ENCODE measurements around the gene TNFRSF13B.
"Not testable (repeated sequence)": the region's sequence is repeated elsewhere in the genome, so short reads cannot be mapped to it uniquely, and the experiment has no call there.

TNFRSF13B gene

DNA sequence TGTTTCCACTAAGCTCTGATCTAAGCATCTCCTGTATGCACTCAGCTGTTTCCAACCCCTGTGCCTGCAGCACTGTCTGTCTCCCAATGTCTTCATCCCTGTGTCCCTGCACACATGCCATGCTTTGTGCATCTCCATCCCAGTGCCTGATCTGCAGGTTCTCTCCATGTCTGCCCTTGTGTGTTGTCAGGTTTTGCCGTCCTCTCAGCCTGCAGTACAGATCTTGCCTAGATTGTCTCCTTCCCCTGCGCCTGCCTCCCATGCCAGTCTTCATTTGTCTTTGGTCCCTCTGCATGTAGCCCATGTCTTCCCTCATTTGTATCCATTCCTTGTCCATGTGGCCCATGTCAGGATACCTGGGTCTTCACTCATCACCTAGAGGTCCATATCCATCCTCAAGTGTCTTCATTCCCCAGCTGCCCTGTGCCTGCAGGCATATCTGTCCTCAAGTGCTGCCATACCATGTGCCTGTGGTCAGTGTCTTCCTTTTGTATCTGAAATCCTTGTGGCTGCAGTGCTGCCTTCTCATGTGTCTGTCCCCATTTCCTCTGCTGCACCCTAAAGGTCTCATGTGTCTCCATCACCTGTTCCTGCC, 71.5 kb downstream of the TNFRSF13B start:
- TF ChIP-seq, protein P1, sequence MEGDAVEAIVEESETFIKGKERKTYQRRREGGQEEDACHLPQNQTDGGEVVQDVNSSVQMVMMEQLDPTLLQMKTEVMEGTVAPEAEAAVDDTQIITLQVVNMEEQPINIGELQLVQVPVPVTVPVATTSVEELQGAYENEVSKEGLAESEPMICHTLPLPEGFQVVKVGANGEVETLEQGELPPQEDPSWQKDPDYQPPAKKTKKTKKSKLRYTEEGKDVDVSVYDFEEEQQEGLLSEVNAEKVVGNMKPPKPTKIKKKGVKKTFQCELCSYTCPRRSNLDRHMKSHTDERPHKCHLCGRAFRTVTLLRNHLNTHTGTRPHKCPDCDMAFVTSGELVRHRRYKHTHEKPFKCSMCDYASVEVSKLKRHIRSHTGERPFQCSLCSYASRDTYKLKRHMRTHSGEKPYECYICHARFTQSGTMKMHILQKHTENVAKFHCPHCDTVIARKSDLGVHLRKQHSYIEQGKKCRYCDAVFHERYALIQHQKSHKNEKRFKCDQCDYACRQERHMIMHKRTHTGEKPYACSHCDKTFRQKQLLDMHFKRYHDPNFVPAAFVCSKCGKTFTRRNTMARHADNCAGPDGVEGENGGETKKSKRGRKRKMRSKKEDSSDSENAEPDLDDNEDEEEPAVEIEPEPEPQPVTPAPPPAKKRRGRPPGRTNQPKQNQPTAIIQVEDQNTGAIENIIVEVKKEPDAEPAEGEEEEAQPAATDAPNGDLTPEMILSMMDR (IDR thresholded peaks at IDR 0.05) = no peak
- no peak overlapping the region for H3K4me3 ChIP-seq
- no peak overlapping the region for H3K27ac ChIP-seq
- no peak for DNase-seq (ENCODE audit: low spot score)

- not testable (repeated sequence) for H3K27ac ChIP-seq; DNase-seq (ENCODE audit: low spot score); H3K4me3 ChIP-seq
Measured at GRCh38 chr17:16897211-16897896, 74.6 kb downstream of the TNFRSF13B start.

DNA sequence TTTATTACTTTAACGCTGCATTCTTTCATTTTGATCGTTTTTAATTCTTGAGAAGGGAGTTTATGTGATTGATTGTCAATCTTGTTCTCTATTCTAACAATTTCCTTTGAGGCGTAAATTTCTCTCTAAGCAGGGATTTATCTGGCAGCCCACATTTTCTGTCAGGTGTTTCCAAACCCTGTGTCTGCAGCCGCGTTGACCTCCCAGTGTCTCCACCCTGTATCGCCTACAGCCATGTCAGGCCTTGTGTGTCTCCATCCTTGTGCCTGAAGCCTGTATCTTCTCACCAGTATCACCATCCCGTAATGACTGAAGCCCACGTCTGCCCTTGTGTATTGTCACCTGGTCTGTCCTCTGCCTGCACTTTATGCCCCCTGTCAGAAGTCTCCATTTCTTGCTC, 75.7 kb downstream of the TNFRSF13B start:
- not testable (repeated sequence) for DNase-seq (ENCODE audit: low spot score); H3K4me3 ChIP-seq; H3K27ac ChIP-seq

GRCh38 chr17:16893527-16893926, 78.4 kb downstream of the TNFRSF13B start:
- not testable (repeated sequence) for DNase-seq (ENCODE audit: low spot score); H3K4me3 ChIP-seq

DNA sequence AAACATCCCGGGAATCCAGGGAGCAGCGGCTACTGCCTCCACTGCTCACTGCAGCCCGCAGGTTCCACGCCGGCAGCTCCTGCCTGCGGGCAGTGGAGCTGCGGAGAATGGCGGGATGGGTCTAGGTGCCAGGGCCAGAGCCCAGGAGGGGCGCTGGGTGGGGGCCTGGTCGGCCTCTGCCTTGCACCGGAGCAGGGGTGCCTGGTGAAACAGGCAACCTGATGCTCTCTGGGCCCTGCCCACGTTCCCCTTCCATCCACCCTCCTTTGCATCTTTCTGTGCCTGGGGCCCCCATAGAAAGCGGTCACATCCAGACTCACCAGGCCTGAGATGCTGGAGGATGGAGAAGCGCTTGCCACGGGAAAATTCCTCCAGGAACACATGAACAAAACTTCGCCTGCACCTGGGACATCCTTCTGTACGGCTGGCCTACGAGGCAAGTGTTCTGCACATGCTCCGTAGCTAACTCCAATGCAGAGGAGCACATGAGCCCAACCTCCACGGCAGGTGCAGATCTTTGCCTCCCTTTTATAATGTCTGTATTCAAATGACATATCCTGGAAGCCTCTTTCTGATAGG, 79.0 kb downstream of the TNFRSF13B start:
- not testable (repeated sequence) for DNase-seq (ENCODE audit: low spot score); H3K4me3 ChIP-seq; H3K27ac ChIP-seq

More at GRCh38 chr17:16893527-16893926, 78.4 kb downstream of the TNFRSF13B start:
- H3K27ac ChIP-seq = not testable (repeated sequence)

- TF ChIP-seq, protein P1 (IDR thresholded peaks at IDR 0.05) = no peak
- H3K27ac ChIP-seq = no peak overlapping the region
- no peak for DNase-seq (ENCODE audit: low spot score)
- H3K4me3 ChIP-seq = no peak overlapping the region
Measured at GRCh38 chr17:16889088-16889465, 82.8 kb downstream of the TNFRSF13B start.
